HL-60 (cell line): ENCODE results near the gene UGT1A4.

Source experiments
- CTCF ChIP-seq: IDR thresholded peaks from one replicate; pipeline ENCODE4 v1.5.1; 2011; ENCODE audit warnings: low read length, control low read depth, inconsistent platforms; ENCODE audit not compliant: insufficient read depth
- GABPA ChIP-seq: IDR thresholded peaks from 2 replicates; pipeline ENCODE4 v1.6.1; 2012; ENCODE audit warnings: low read depth
- POLR2AphosphoS5 ChIP-seq: IDR thresholded peaks from 2 replicates; pipeline ENCODE4 v1.6.1; 2012; ENCODE audit warnings: low read depth

GRCh38 chr2:233791151-233791882 is 72.8 kb downstream of the UGT1A4 start:
- TF ChIP-seq CTCF (no peak), POLR2AphosphoS5 (no peak), GABPA (no peak)
